Measurements from ENCODE around the gene CDHR4. TPM values are rescaled to one million over a fixed set of nuclear protein-coding genes. Genes with fewer than 3 reads are reported as not detected.

CDHR4 gene
- total RNA-seq, 3 donors from 2014 or later (not counting 1 experiment from before 2014, with no cell fraction given) = 0.30 TPM; not detected in 2

GRCh38 chr3:49806850-49807249 is 7.2 kb upstream of the CDHR4 start:
- no peak for DNase-seq
- Histone ChIP-seq H3K4me1 (ENCODE audit: control insufficient read depth, insufficient read depth, low read length) (peaks cover 58% of the 10 kb centered on the region), H3K4me3 (ENCODE audit: low read length) (no peak overlapping the region), H3K27ac (ENCODE audit: low read length) (peak overlapping the region; percentile 76), H3K27me3 (ENCODE audit: control insufficient read depth, insufficient read depth, low read length) (no peaks in the 10 kb centered on the region), H3K9me3 (ENCODE audit: control insufficient read depth, insufficient read depth, low read length) (no peaks in the 10 kb centered on the region), H3K36me3 (ENCODE audit: control insufficient read depth, insufficient read depth, low read length) (peaks cover 30% of the 10 kb centered on the region)
- no peak overlapping the region for H3K4me3 Mint-ChIP-seq
- H3K27ac Mint-ChIP-seq = no peak overlapping the region
- peaks cover 5 to 9% of the 10 kb centered on the region in 2 donors for H3K27me3 Mint-ChIP-seq (ENCODE audit: low read depth in 2 of 2)
- peaks cover 21 to 36% of the 10 kb centered on the region in 2 donors for H3K4me1 Mint-ChIP-seq
- H3K9me3 Mint-ChIP-seq = no peaks in the 10 kb centered on the region
- WGBS (ENCODE audit: insufficient coverage) = 33% methylated on average over 2 of the region's 2 CpGs
- TF ChIP-seq, protein P1, sequence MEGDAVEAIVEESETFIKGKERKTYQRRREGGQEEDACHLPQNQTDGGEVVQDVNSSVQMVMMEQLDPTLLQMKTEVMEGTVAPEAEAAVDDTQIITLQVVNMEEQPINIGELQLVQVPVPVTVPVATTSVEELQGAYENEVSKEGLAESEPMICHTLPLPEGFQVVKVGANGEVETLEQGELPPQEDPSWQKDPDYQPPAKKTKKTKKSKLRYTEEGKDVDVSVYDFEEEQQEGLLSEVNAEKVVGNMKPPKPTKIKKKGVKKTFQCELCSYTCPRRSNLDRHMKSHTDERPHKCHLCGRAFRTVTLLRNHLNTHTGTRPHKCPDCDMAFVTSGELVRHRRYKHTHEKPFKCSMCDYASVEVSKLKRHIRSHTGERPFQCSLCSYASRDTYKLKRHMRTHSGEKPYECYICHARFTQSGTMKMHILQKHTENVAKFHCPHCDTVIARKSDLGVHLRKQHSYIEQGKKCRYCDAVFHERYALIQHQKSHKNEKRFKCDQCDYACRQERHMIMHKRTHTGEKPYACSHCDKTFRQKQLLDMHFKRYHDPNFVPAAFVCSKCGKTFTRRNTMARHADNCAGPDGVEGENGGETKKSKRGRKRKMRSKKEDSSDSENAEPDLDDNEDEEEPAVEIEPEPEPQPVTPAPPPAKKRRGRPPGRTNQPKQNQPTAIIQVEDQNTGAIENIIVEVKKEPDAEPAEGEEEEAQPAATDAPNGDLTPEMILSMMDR (IDR thresholded peaks at IDR 0.05) = no peak
- H3K36me3 Mint-ChIP-seq = no peaks in the 10 kb centered on the region
- intact Hi-C loops (cut with micrococcal nuclease) = no loop called here
- ATAC-seq = no peak

DNA sequence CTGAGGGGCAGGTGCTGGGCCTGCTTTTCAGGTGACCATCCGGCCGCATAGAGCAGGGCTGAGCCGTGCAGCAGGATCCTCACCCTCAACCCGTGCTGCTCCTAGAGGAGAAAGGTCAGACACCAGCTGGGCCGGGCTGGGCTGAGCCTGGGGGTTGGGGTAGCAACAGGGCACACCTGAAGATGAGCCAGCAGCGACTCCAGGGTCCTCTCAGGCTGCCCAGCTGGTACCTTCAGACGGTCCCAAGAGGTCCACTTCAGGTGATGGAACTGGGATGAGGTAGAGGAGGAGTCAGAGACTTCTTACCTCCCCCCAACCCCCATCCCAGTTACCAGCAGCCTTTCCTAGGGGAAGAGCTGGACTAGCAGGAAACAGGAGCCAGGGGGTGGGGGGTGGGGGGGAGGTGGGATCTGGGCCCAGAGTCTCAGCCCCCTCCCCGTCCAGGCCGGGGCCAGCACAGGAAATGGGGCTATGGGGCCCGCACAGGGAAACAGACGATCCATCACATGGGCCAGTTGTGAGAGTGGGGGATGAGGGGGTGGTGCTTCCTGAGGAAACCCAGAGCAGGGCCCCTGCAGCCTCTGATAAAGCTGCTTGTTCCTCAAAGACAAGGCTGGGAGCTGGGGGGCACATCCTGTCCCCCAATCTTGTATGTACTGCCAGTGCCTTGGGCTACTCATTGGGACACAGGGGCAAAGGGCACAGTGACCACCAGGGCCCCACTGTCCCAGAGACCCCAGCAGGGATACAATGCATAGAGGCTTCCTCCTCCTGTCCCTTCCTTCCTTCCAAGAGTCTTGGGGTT is 6.4 kb upstream of the CDHR4 start:
- peaks cover 56% of the 10 kb centered on the region for H3K4me1 ChIP-seq (ENCODE audit: control insufficient read depth, insufficient read depth, low read length)
- H3K36me3 ChIP-seq (ENCODE audit: control insufficient read depth, insufficient read depth, low read length) = peaks cover 22% of the 10 kb centered on the region
- peaks cover 12% of the 10 kb centered on the region in 2 donors for H3K27me3 Mint-ChIP-seq (ENCODE audit: low read depth in 2 of 2)
- H3K4me1 Mint-ChIP-seq = peaks cover 16 to 33% of the 10 kb centered on the region in 2 donors
- peak overlapping the region; percentile 76 for H3K27ac ChIP-seq (ENCODE audit: low read length)
- H3K27me3 ChIP-seq (ENCODE audit: control insufficient read depth, insufficient read depth, low read length) = no peaks in the 10 kb centered on the region
- no peaks in the 10 kb centered on the region for H3K36me3 Mint-ChIP-seq
- 35% methylated on average over 10 of the region's 11 CpGs for WGBS (ENCODE audit: insufficient coverage)
- ATAC-seq (no peak), DNase-seq (peak in 1 of 2 donors; percentile 46)
- intact Hi-C loops (cut with micrococcal nuclease) = no loop called here
- H3K4me3 ChIP-seq (ENCODE audit: low read length) = no peak overlapping the region
- TF ChIP-seq, protein P1 (IDR thresholded peaks at IDR 0.05) = no peak
- H3K4me3 Mint-ChIP-seq = no peak overlapping the region
- H3K9me3 ChIP-seq (ENCODE audit: control insufficient read depth, insufficient read depth, low read length) = no peaks in the 10 kb centered on the region
- H3K27ac Mint-ChIP-seq = peak overlapping the region in 1 of 2 donors; percentile 20
- no peaks in the 10 kb centered on the region for H3K9me3 Mint-ChIP-seq

DNA sequence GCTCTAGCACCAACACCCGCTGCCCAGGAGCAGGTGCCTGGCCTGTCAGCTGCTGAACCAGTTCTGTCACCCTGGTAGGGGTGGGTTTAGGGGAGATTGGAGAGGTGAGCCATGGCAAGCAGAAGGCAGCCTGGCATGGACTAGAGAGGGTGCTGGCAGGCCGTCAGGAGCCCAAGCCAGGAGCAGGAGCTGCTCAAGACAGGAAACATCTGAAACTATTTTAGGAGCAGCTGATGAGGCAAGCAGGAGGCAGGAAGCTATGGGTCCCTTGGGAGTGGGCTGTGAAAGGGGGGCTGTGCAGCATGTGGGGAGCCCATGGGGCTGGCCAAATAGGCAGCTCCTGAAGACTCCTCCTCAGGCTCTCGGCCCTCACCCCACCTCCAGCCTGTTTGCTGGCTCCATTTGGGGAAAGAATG is 5.7 kb upstream of the CDHR4 start:
- Mint-ChIP-seq H3K4me3 (peak overlapping the region; percentile 61), H3K4me1 (peaks cover 13 to 31% of the 10 kb centered on the region in 2 donors), H3K9me3 (no peaks in the 10 kb centered on the region), H3K27me3 (ENCODE audit: low read depth in 2 of 2) (peaks cover 12 to 14% of the 10 kb centered on the region in 2 donors), H3K27ac (peak overlapping the region; percentile 20 to 26), H3K36me3 (no peaks in the 10 kb centered on the region)
- intact Hi-C loops (cut with micrococcal nuclease) = no loop called here
- H3K9me3 ChIP-seq (ENCODE audit: control insufficient read depth, insufficient read depth, low read length) = no peaks in the 10 kb centered on the region
- H3K4me1 ChIP-seq (ENCODE audit: control insufficient read depth, insufficient read depth, low read length) = peaks cover 56% of the 10 kb centered on the region
- H3K27ac ChIP-seq (ENCODE audit: low read length) = peak overlapping the region; percentile 76
- 46% methylated on average over 2 of the region's 3 CpGs for WGBS (ENCODE audit: insufficient coverage)
- H3K36me3 ChIP-seq (ENCODE audit: control insufficient read depth, insufficient read depth, low read length) = peaks cover 15% of the 10 kb centered on the region
- no peaks in the 10 kb centered on the region for H3K27me3 ChIP-seq (ENCODE audit: control insufficient read depth, insufficient read depth, low read length)
- TF ChIP-seq, protein P1 (IDR thresholded peaks at IDR 0.05) = no peak
- H3K4me3 ChIP-seq (ENCODE audit: low read length) = no peak overlapping the region
- ATAC-seq (no peak), DNase-seq (no peak)

Data from natural killer cell (primary cell).